Endometrial microvascular endothelial cells (primary cell): Measurements from ENCODE around the gene ULK4. TPM values are rescaled to one million over a fixed set of nuclear protein-coding genes. Genes with fewer than 3 reads are reported as not detected.
"Not testable (repeated sequence)": the region's sequence is repeated elsewhere in the genome, so short reads cannot be mapped to it uniquely, and the experiment has no call there.

Source experiments
- in situ Hi-C: cut with HindIII; loops from 2 replicates; pipeline ENCODE4 v1.10.0; 2017; ENCODE audit warnings: low sequenced_read_pairs, low pct_unique_long_range_greater_than_20kb; ENCODE audit errors: inconsistent ontology term
- total RNA-seq: library from RNA; depleted of rRNA; stranded (reverse); fragments of >200 nt; gene quantifications from one replicate; pipeline ENCODE4 v1.2.3, GENCODE V29; 2015; ENCODE audit errors: inconsistent ontology term

ULK4 gene
- total RNA-seq, 1 donor from 2014 or later, result 7.3 TPM

DNA sequence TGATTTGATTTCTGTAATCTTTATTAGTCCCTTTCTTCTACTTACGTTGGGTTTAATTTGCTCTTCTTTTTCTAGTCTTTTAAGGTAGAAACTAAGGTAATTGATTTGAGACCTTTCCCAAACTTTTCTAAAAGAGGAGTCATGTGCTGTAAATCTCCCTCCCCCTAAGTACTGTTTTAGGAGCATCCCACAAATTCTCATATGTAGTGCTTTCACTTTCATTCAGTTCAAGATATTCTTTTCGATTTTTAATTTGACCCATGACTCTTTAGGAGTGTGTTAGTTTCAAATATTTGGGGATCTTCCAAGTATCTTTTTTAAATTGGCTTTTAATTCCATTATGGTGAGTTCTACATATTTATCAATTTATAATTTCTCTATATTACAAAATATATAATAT lies 520.8 kb downstream of the ULK4 start:
- in situ Hi-C loops, result no loop called here

DNA sequence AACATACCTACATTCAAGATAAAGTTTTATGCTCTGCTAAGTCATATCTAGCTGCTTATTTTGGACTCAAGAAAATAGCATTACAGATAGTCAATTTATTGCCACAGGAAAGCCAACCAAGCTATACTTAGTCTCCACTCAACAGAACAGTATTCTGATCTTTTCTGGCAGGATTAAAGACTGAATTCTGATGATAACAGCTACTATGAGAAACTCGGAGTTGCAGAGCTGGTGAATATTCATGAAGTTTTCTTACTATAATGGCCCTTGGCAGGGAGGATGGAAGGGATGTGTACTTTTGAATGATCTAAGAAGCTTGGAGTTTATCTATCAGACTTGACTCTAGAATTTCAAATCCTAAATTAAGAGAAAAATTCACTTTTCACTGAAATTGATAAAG lies 524.9 kb downstream of the ULK4 start:
- in situ Hi-C loops, result no loop called here

DNA sequence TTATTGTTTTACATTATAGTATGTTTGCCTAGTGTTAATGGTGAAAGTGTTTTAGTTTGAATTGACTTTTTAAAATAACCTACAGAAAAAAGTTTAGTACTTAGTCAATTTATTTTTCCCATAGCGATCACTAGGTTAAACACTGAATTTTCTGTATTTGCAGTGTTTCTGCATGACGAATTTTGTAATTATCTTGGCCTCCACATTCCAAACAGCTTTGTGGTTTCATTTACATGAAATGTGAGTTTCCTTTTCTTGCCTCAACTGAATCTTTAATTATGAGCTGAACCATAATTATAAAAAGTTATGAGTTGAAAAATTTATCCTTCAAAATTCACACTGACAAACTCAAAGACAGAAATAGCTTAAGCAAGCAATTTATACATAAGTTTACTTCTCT lies 527.1 kb downstream of the ULK4 start:
- in situ Hi-C loops, result no loop called here

DNA sequence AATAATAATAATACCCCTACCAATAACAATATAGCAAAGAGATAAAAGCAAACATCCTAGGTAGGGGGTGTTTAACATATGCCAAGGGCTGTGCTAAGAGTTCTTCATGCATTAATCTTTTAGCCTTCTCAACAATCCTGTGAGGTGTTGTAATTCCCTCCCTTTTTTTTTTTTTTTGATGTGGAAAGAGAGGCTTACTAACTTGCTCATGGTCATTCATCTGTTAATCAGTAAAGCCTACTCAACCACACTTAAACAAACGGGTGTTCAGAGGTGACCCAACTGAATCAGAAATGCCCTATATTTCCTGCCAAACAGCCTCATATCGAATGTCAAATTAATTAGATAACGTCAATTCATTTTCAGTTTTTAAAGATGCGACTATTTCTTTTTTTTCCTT lies 530.5 kb downstream of the ULK4 start:
- in situ Hi-C loops, result no loop called here

DNA sequence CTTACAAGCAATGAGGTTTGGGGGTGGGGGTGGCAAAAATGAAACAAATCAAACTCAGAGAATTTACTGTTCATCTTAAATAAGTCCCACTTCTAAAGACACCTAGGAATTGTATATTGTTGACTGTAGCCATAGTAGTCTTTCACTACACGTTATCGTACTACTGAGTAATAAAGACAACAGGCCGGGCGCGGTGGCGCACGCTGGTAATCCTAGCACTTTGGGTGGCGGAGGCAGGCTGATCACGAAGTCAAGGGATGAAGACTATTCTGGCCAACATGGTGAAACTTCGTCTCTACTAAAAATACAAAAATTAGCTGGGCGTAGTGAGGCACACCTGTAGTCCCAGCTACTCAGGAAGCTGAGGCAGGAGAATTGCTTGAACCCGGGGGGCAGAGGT lies 531.0 kb downstream of the ULK4 start:
- in situ Hi-C loops, result no loop called here

DNA sequence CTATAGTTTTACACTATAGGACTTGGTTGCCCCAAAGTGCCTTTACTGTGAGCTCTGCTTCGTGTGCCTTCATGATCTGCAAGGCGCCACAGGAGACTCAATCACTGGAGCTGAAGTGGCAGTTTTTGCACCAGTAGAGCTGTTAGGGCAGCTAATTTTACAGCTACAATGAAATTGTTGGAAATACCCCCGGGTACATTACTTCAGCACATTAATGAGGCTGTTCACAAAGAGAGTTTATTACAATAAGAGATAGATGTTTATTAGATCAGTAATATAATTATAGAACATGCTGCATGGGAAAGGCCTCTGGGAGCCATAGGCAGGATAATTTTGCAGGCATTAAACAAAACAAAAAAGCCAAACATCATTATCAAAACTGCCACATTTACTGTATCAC lies 531.5 kb downstream of the ULK4 start:
- in situ Hi-C loops, result no loop called here

DNA sequence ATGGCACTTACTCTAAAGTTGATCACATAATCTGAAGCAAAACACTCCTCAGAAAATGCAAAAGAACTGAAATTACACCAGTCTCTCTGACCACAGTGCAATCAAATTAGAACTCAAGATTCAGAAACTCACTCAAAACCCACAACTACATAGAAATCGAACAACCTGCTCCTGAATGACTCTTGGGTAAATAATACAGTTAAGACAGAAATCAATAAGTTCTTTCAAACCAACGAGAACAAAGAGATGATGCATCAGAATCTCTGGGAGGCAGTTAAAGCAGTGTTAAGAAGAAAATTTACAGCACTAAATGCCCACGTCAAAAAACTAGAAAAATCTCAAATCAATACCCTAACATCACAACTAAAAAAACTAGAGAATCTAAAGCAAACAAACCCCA lies 535.4 kb downstream of the ULK4 start:
- in situ Hi-C loops, result no loop called here

DNA sequence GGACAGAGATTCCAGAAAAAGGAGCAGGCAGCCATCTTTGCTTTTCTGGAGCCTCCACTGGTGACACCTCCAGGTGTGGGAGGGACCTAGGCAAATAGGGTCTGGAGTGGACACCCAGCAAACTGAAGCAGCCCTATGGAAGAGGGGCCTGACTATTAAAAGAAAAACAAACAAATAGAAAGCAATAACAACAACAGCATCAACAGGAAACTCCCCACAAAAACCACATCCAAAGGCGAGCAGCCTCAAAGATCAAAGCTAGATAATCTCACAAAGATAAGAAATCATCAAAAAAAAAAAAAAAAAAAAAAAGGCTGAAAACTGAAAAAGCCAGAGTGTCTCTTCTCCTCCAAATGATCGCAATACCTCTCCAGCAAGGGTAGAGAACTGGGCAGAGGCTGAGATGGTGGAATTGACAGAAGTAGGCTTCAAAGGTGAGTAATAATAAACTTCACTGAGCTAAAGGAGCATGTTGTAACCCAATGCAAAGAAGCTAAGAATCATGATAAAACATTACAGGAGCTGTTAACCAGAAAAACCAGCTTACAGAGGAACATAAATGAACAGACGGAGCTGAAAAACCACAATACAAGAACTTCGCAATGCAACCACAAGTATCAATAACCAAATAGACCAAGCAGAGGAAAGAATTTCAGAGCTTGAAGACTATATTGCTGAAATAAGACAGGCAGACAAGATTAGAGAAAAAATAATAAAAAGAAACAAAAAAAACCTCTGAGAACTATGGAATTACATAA lies 537.2 kb downstream of the ULK4 start:
- in situ Hi-C loops, result no loop called here

DNA sequence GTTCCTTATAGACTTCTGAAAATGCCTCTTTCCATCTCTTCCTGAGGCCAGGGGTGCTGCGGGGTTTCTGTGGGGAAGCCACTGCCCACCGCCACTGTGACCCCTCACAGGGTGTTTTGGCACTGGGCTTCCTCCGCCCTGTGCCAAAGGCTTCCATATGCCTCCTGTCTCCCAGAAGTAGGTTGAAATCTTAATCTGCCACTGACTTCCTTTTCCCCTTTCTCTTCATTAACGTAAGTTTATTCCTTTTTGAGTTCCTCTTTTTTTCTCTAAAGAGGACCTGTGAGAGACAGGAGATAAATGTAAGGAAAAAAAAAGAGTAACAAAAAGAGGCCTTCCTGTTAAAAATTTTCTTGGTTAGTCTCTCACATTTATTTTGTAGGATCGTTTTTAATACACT lies 542.1 kb downstream of the ULK4 start:
- in situ Hi-C loops, result no loop called here

DNA sequence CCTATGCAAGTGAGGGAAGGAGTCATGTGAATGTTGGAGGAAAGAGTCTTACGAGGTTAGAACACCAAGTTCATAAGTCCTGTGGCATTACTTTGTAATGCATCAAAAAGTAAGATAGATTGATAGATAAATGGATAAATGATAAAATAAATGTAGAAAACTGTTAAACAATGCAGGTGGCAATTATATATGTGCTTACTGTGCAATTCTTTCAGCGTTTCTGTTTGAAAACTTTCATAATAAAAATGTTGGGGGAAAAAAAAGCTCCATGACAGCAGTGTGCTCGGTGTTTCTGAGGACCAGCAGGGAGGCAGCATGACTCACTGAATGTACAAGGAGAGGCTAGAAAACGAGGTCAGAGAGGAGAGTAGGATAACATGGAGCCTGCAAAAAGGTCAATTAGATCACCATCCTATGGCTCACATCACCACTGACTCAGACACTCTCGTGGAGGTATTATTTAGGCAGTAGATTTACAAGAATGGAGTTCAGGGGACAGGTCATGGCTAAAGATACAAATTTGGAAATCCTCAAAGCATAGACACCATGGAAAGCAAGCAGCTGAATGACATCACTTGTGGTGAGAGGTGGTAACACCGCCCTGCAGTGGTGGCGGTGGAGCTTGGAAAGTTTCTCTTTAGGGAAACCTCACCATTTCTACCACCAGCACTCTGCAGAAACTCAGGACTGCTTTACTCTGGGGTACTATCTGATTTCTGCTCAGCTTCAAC lies 542.8 kb downstream of the ULK4 start:
- in situ Hi-C loops, result no loop called here

DNA sequence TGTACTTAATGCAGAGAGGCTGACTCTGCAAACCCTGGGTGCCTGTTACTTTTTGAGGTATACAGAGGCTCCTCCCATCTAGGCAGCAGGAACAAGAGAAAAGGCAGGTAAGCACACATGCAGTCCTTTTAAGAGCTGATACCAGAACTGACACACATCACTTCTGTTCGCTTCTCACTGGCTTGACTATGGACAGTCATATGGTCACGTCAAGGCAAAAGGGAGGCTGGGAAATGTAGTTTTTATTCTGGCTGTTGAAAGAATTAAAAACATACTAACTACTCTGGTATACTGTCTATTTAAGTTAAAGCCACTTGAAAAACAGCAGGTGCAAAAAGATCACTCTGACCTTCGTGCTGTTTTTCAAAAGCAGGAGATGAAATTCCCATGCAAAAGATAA lies 544.3 kb downstream of the ULK4 start:
- in situ Hi-C loops, result no loop called here

DNA sequence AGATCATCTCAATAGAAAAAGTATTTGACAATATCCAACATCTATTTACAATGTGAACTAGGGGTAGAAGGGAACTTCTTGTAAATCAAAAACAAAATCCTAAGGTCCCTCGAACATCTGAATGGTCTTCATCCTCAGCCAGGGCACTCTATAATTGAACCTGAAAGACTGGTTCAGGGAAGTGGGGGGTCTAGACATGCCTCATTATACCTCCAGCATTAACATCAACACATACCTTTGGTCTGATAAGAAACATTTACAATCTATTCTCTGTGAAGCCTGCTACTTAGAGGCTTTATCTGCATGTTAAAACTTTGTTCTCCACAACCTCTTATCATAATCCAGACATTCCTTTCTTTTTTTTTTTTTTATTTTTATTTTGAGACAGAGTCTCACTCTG lies 550.8 kb downstream of the ULK4 start:
- in situ Hi-C loops, result no loop called here

DNA sequence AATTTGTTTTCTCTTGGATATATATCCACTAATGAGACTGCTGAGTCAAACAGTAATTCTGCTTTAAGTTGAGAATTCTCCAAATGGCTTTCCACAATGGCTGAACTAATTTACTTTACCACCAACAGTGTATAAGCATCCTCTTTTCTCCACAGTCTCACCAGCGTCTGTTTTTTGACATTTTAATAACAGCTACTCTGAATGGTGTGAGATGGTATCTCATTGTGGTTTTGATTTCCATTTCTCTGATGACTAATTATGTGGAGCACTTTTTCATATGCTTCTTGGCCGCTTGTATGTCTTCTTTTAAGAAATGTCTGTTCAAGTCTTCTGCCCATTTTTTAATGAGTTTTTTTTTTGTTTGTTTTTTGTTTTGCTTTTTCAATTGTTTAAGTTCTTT lies 556.4 kb downstream of the ULK4 start:
- in situ Hi-C loops, result no loop called here

DNA sequence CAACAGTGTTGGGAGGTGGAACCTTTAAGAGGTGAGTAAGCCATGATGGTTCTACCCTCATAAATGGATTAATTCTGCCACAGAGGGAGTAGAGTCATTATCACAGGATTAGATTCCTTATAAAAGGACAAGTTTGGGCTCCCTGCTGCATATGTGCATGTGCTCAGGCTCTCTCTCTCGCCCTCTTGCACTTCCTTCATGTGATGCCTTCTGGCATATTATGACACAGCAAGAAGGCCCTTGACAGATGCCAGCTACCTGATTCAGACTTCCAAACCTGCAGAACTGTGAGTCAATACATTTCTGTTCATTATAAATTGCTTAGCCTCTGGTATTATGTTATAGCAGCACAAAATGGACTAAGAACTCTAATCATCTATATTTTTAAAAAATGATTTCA lies 557.3 kb downstream of the ULK4 start:
- in situ Hi-C loops, result no loop called here

DNA sequence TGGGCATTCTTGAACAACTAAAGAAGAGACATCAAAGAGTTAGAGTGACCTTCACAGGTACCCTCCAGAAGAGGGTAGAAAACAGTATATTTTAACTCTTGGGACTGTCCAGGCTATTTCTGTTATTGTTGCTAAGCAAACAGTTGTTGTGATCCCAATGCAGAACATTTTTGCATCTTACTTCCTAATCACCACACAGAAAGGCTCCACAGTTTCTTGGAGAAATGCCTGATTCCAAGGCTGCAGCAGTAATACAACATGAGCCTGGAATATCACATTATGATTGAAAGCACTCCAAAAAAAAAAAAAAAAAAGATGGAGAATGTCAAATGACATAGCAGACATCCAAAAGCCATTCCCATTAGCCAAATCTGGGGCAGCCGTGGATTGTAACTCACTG lies 567.0 kb downstream of the ULK4 start:
- in situ Hi-C loops, result no loop called here

DNA sequence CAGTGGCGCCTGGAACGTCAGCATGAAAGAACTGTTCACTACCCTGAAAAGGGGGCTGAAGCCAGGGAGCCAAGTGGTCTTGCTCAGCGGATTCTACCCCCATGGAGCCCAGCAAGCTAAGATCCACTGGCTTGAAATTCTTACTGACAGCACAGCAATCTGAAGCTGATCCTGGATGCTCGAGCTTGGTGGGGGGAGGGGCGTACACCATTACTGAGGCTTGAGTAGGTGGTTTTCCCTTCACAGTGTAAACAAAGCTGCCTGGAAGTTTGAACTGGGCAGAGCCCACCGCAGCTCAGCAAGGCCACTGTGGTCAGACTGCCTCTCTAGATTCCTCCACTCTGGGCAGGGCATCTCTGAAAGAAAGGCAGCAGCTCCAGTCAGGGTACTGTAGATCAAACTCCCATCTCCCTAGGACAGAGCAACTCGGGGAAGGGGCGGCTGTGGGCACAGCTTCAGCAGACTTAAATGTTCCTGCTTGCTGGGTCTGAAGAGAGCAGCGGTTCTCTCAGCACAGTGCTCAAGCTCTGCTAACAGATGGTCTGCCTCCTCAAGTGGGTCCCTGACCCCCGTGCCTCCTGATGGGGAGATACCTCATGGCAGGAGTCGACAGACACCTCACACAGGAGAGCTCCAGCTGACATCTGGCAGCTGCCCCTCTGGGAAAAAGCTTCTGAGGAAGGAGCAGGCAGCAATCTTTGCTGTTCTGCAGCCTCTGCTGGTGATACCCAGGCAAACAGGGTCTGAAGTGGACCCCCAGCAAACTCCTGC lies 591.0 kb downstream of the ULK4 start:
- in situ Hi-C loops, result not testable (repeated sequence)

DNA sequence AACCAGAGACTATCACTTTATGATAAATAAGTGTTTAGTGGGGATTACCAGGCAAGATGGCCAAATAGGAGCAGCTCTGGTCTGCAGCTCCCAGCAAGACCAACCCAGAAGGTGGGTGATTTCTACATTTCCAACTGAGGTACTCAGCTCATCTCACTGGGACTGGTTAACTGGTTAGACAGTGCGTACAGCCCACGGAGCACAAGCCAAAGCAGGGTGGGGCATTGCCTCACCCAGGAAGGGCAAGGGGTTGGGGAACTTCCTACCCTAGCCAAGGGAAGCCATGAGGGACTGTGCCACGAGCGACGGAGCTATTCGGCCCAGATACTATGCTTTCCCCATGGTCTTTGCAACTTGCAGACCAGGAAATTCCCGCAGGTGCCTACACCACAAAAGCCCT lies 591.6 kb downstream of the ULK4 start:
- in situ Hi-C loops, result no loop called here

DNA sequence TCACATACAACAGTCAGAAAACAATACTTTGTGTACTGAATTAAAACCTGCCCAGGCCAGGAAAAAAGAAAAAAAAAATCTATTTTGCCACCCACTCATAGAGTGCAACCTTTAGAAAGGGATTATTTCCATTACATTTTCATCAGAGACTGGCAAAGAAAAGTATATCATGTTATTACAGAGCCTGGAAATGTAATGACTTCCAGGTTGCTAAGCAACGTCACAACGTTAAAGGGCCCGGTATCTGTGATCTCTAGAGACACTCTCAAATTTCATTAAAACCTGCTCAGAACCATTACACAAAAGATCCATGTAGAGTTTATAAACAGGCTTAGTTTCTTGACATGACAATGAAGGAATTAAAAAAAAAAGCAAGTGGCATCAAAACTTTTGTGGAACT lies 592.1 kb downstream of the ULK4 start:
- in situ Hi-C loops, result no loop called here

DNA sequence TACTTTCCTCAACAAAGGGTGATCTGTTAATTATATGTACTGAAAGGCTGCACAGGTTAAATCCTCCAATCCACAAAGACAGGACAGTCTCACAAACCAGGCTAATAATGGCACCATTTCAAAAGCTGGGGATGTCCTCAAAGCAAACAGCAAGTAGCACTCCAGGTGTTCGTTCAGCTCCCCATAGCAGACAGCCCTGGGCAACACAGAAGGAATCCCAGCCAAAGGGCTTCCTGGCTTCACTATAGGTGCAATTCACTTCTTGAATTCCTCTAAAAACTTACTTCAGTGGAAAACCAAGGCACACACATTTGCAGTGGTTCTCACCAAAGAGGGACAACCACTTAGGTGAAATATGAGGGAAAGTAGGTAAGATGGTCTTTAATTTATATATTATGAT lies 595.9 kb downstream of the ULK4 start:
- in situ Hi-C loops, result no loop called here

DNA sequence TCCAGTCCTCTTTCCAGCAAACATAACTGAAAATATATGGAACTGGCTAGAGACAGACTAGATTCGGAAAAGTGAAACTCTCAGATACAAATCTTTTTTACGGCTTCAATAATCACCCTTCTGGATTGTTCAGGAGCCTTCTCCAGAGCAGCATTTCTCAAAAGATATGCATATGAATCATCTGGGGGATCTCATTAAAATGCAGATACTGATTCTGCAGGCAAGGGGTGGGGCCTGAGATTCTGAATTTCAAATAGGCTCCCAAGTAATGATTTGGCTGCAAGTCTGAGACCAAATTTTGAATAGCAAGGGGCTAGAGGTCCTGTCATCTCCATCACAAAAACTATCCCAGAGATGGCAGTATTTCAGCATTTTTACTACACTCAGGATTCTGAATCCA lies 597.2 kb downstream of the ULK4 start:
- in situ Hi-C loops, result no loop called here
